ENCODE data around the gene LYRM2.
A peak's percentile ranks its signal among the peaks of the same experiment; 100 is the strongest.
"Not testable (repeated sequence)": the region's sequence is repeated elsewhere in the genome, so short reads cannot be mapped to it uniquely, and the experiment has no call there.

LYRM2 gene

GRCh38 chr6:89644864-89645263 lies 6.3 kb upstream of the LYRM2 start:
- no peak for DNase-seq

- no peak for DNase-seq
Measured at GRCh38 chr6:89643406-89643805, 4.9 kb upstream of the LYRM2 start.

- DNase-seq = no peak
Measured at GRCh38 chr6:89642956-89643355, 4.4 kb upstream of the LYRM2 start.

- not testable (repeated sequence) for DNase-seq
Measured at GRCh38 chr6:89641581-89641980, 3.0 kb upstream of the LYRM2 start.

- DNase-seq = no peak
Measured at GRCh38 chr6:89640804-89641203, 2.3 kb upstream of the LYRM2 start.

- no peak for DNase-seq
Measured at GRCh38 chr6:89637960-89638319, 607 bp downstream of the LYRM2 start.

- not testable (repeated sequence) for DNase-seq
Measured at GRCh38 chr6:89636412-89636811, 2.1 kb downstream of the LYRM2 start.

GRCh38 chr6:89630488-89630887 lies 8.1 kb downstream of the LYRM2 start:
- DNase-seq = no peak

- no peak for DNase-seq
Measured at GRCh38 chr6:89623749-89624148, 14.8 kb downstream of the LYRM2 start.

- DNase-seq = no peak
Measured at GRCh38 chr6:89619567-89619966, 19.0 kb downstream of the LYRM2 start.

GRCh38 chr6:89618026-89618425 lies 20.5 kb downstream of the LYRM2 start:
- DNase-seq = no peak

GRCh38 chr6:89616531-89616930 lies 22.0 kb downstream of the LYRM2 start:
- no peak for DNase-seq

GRCh38 chr6:89615882-89616281 lies 22.7 kb downstream of the LYRM2 start:
- DNase-seq = no peak

- DNase-seq = no peak
Measured at GRCh38 chr6:89613790-89614189, 24.8 kb downstream of the LYRM2 start.

- DNase-seq = no peak
Measured at GRCh38 chr6:89612121-89612520, 26.4 kb downstream of the LYRM2 start.

GRCh38 chr6:89611666-89612065 lies 26.9 kb downstream of the LYRM2 start:
- DNase-seq = no peak

- DNase-seq = peak; percentile 31 to 65
Measured at GRCh38 chr6:89610149-89610642, 28.4 kb downstream of the LYRM2 start.

GRCh38 chr6:89605861-89606260 lies 32.7 kb downstream of the LYRM2 start:
- DNase-seq = no peak

- DNase-seq = no peak
Measured at GRCh38 chr6:89604653-89605052, 33.9 kb downstream of the LYRM2 start.

GRCh38 chr6:89602166-89602565 lies 36.4 kb downstream of the LYRM2 start:
- no peak for DNase-seq

GRCh38 chr6:89599727-89600126 lies 38.8 kb downstream of the LYRM2 start:
- DNase-seq = no peak

GRCh38 chr6:89597988-89598387 lies 40.6 kb downstream of the LYRM2 start:
- DNase-seq = no peak

- DNase-seq = no peak
Measured at GRCh38 chr6:89597372-89597771, 41.2 kb downstream of the LYRM2 start.

GRCh38 chr6:89596484-89596883 lies 42.1 kb downstream of the LYRM2 start:
- no peak for DNase-seq

GRCh38 chr6:89596056-89596455 lies 42.5 kb downstream of the LYRM2 start:
- DNase-seq = no peak

GRCh38 chr6:89591745-89592144 lies 46.8 kb downstream of the LYRM2 start:
- DNase-seq = no peak

All from bone marrow (tissue), 2 donors.